Smooth muscle cell of bladder (primary cell): ENCODE results near the gene FSHR. TPM values are rescaled to one million over a fixed set of nuclear protein-coding genes. Genes with fewer than 3 reads are reported as not detected.

ENCODE experiments used
- total RNA-seq: library from RNA; depleted of rRNA; stranded (reverse); fragments of >200 nt; gene quantifications from 2 replicates; pipeline ENCODE4 v1.2.3, GENCODE V29; 2014

FSHR gene
- total RNA-seq: not detected in 2 replicates

DNA sequence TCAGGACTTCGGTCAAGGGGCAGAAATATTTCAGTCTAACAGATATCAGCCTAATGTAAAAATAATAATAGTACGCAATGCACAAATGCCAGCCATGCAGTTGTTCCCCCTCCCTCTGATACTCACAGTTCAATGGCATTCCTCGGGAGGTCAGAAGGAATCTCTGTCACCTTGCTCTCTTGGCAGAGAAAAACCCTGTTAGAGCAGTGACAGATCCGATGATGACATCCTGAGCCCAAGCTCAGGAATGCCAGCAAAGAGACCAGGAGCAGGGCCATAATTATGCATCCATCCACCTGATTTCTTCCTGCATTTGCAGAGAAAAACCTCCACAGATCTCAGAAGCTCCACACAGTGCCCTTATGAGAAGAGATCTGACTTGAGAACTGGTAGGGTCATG is at the start of gene FSHR:
FSHR (minus strand) TSS at position 376 of the 400 bp plus-strand sequence; CDS start at position 278, 98 bp downstream.

